ENCODE measurements around the gene CTNNA3.

DNA sequence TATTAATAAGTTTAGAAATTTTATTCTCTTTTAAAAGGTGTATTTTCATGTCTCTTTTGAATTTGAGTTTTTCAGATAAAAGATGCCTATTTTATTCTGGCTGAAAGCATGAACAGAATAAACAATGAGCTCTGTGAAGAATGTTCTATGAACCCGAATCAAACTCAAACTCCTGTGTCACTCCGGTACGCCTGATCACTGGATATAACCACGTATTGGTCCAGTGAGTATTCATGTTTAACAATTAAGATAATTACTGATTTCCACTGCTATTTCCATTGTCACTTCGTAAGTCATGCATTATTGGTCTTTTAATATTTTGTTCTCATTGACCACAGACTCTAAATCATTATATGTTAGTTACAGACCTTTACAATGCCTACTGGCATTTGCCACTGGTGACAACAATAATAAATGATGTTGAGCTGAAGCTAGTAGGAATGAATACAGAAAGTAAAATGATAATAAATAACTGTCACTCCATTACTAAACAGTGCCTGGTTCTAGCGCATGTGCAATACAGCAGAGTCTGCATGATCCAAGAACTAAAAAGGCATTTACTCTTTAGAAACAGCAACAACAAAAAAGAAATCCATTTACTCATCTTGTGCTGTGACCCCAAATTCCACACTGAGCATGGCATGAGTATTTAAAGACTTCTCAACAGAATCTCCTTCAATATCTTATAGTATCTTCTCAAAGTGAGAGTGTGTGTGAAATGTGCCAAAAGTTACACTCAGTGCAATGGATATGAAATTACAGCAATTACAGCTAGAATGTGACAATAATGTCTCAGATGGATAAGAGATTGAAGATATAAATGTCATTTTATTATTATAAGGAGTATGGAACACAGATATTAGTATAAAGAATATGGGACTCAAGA is 1597.2 kb downstream of the CTNNA3 start:
- TF ChIP-seq, protein P1, sequence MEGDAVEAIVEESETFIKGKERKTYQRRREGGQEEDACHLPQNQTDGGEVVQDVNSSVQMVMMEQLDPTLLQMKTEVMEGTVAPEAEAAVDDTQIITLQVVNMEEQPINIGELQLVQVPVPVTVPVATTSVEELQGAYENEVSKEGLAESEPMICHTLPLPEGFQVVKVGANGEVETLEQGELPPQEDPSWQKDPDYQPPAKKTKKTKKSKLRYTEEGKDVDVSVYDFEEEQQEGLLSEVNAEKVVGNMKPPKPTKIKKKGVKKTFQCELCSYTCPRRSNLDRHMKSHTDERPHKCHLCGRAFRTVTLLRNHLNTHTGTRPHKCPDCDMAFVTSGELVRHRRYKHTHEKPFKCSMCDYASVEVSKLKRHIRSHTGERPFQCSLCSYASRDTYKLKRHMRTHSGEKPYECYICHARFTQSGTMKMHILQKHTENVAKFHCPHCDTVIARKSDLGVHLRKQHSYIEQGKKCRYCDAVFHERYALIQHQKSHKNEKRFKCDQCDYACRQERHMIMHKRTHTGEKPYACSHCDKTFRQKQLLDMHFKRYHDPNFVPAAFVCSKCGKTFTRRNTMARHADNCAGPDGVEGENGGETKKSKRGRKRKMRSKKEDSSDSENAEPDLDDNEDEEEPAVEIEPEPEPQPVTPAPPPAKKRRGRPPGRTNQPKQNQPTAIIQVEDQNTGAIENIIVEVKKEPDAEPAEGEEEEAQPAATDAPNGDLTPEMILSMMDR (conservative IDR thresholded peaks at IDR 0.05; ENCODE audit: low read length): no peak
- no peak for TF ChIP-seq EZH2phosphoT487 (IDR thresholded peaks at IDR 0.05; ENCODE audit: borderline replicate concordance)
